ENCODE data around the gene CACNA1B. TPM values are rescaled to one million over a fixed set of nuclear protein-coding genes. Genes with fewer than 3 reads are reported as not detected.

CACNA1B gene
- total and polyA plus RNA-seq, 4 donors, result 0.01 to 0.20 (median 0.09) TPM; not detected in 1

GRCh38 chr9:137902646-137903045 is 25.1 kb downstream of the CACNA1B start:
- WGBS, 2 donors, result 73 to 83% methylated on average over 9 of the region's 9 CpGs
- H3K9ac ChIP-seq (ENCODE audit: insufficient read depth in 1 of 2, low read length in 2 of 2), result no peak overlapping the region
- no peaks in the 10 kb centered on the region for H3K27me3 ChIP-seq (ENCODE audit: control insufficient read depth in 3 of 3, insufficient read depth in 3 of 3, low read length in 2 of 3)
- H3K4me1 ChIP-seq (ENCODE audit: control insufficient read depth in 5 of 5, insufficient read depth in 5 of 5, low read length in 5 of 5), result no peaks in the 10 kb centered on the region
- H3K27ac ChIP-seq (ENCODE audit: low read depth in 1 of 2, low read length in 1 of 2), result no peak overlapping the region
- TF ChIP-seq, protein P1, sequence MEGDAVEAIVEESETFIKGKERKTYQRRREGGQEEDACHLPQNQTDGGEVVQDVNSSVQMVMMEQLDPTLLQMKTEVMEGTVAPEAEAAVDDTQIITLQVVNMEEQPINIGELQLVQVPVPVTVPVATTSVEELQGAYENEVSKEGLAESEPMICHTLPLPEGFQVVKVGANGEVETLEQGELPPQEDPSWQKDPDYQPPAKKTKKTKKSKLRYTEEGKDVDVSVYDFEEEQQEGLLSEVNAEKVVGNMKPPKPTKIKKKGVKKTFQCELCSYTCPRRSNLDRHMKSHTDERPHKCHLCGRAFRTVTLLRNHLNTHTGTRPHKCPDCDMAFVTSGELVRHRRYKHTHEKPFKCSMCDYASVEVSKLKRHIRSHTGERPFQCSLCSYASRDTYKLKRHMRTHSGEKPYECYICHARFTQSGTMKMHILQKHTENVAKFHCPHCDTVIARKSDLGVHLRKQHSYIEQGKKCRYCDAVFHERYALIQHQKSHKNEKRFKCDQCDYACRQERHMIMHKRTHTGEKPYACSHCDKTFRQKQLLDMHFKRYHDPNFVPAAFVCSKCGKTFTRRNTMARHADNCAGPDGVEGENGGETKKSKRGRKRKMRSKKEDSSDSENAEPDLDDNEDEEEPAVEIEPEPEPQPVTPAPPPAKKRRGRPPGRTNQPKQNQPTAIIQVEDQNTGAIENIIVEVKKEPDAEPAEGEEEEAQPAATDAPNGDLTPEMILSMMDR (IDR thresholded peaks at IDR 0.05; ENCODE audit: control extremely low read depth, extremely low read depth), result no peak
- H3K36me3 ChIP-seq (ENCODE audit: control insufficient read depth in 4 of 4, insufficient read depth in 4 of 4, low read length in 4 of 4), result no peaks in the 10 kb centered on the region
- no peak for DNase-seq
- no peak for ATAC-seq (ENCODE audit: insufficient read depth, low FRiP score)
- H3K4me3 ChIP-seq, result no peak overlapping the region
- peaks cover 0 to 5% (median 4%) of the 10 kb centered on the region in 4 donors for H3K9me3 ChIP-seq (ENCODE audit: control insufficient read depth in 4 of 4, insufficient read depth in 3 of 4, low read length in 3 of 4)

DNA sequence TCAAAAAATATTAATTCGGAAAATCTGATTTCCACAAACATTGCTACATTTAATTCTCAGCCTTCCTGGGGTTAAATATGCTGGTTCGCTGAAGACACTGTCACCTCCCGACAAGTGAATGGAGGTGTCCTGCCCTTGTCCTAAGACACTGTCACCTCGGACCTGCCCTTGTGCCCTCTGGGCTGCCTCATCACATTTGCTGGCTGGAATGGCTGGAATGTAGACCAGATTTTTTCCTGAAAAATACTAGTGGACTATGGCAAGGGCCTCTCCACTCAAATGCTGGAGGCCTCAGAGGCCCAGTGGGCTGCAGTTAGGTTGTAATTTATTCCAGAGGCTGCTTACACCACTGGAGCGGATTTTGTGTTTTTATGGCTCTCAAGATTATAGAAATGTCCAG is 28.2 kb downstream of the CACNA1B start:
- DNase-seq (no peak), ATAC-seq (ENCODE audit: insufficient read depth, low FRiP score) (no peak)
- H3K4me3 ChIP-seq, result no peak overlapping the region
- peaks cover 0 to 4% (median 3%) of the 10 kb centered on the region in 4 donors for H3K9me3 ChIP-seq (ENCODE audit: control insufficient read depth in 4 of 4, insufficient read depth in 3 of 4, low read length in 3 of 4)
- no peaks in the 10 kb centered on the region for H3K36me3 ChIP-seq (ENCODE audit: control insufficient read depth in 4 of 4, insufficient read depth in 4 of 4, low read length in 4 of 4)
- H3K27me3 ChIP-seq (ENCODE audit: control insufficient read depth in 3 of 3, insufficient read depth in 3 of 3, low read length in 2 of 3), result no peaks in the 10 kb centered on the region
- no peak overlapping the region for H3K9ac ChIP-seq (ENCODE audit: insufficient read depth in 1 of 2, low read length in 2 of 2)
- no peaks in the 10 kb centered on the region for H3K4me1 ChIP-seq (ENCODE audit: control insufficient read depth in 5 of 5, insufficient read depth in 5 of 5, low read length in 5 of 5)
- TF ChIP-seq, protein P1 (IDR thresholded peaks at IDR 0.05; ENCODE audit: control extremely low read depth, extremely low read depth), result no peak
- 65 to 77% methylated on average over 5 of the region's 5 CpGs for WGBS, 2 donors
- H3K27ac ChIP-seq (ENCODE audit: low read depth in 1 of 2, low read length in 1 of 2), result no peak overlapping the region

GRCh38 chr9:137907776-137908175 is 30.2 kb downstream of the CACNA1B start:
- DNase-seq (no peak), ATAC-seq (ENCODE audit: insufficient read depth, low FRiP score) (no peak)
- 79 to 89% methylated on average over 10 of the region's 10 CpGs for WGBS, 2 donors
- H3K4me3 ChIP-seq, result no peak overlapping the region
- H3K36me3 ChIP-seq (ENCODE audit: control insufficient read depth in 4 of 4, insufficient read depth in 4 of 4, low read length in 4 of 4), result no peaks in the 10 kb centered on the region
- H3K9ac ChIP-seq (ENCODE audit: insufficient read depth in 1 of 2, low read length in 2 of 2), result no peak overlapping the region
- no peaks in the 10 kb centered on the region for H3K9me3 ChIP-seq (ENCODE audit: control insufficient read depth in 4 of 4, insufficient read depth in 3 of 4, low read length in 3 of 4)
- H3K27ac ChIP-seq (ENCODE audit: low read depth in 1 of 2, low read length in 1 of 2), result no peak overlapping the region
- no peaks in the 10 kb centered on the region for H3K27me3 ChIP-seq (ENCODE audit: control insufficient read depth in 3 of 3, insufficient read depth in 3 of 3, low read length in 2 of 3)
- TF ChIP-seq, protein P1 (IDR thresholded peaks at IDR 0.05; ENCODE audit: control extremely low read depth, extremely low read depth), result no peak
- H3K4me1 ChIP-seq (ENCODE audit: control insufficient read depth in 5 of 5, insufficient read depth in 5 of 5, low read length in 5 of 5), result no peaks in the 10 kb centered on the region

DNA sequence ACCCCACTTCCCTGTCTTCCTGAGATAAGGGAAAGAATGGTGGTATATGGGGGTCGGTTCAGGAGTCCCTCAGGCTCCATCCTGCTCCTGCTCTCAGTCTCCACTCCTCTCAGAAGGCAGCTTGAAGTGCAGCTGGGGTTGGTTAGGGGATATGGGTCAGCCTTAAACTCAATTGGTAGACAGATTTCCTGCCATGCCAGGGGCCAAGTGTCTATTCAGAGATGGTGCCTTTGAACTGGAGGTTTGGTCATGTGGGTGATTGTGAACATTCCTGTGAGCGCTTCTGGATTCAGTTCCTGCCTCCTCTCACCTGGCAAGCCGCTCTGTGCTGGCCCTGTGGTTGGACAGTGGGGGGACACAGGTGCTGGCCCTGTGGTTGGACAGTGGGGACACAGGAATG is 35.1 kb downstream of the CACNA1B start:
- TF ChIP-seq, protein P1 (IDR thresholded peaks at IDR 0.05; ENCODE audit: control extremely low read depth, extremely low read depth), result no peak
- 84 to 86% methylated on average over 3 of the region's 3 CpGs for WGBS, 2 donors
- no peak for ATAC-seq (ENCODE audit: insufficient read depth, low FRiP score)

More for the DNA sequence above, 35.1 kb downstream of the CACNA1B start:
- Histone ChIP-seq H3K9me3 (ENCODE audit: control insufficient read depth in 4 of 4, insufficient read depth in 3 of 4, low read length in 3 of 4) (peaks cover 0 to 2% (median 0%) of the 10 kb centered on the region in 4 donors), H3K36me3 (ENCODE audit: control insufficient read depth in 4 of 4, insufficient read depth in 4 of 4, low read length in 4 of 4) (no peaks in the 10 kb centered on the region), H3K27ac (ENCODE audit: low read depth in 1 of 2, low read length in 1 of 2) (no peak overlapping the region), H3K27me3 (ENCODE audit: control insufficient read depth in 3 of 3, insufficient read depth in 3 of 3, low read length in 2 of 3) (no peaks in the 10 kb centered on the region), H3K4me1 (ENCODE audit: control insufficient read depth in 5 of 5, insufficient read depth in 5 of 5, low read length in 5 of 5) (no peaks in the 10 kb centered on the region), H3K9ac (ENCODE audit: insufficient read depth in 1 of 2, low read length in 2 of 2) (no peak overlapping the region), H3K4me3 (no peak overlapping the region)
- no peak for DNase-seq

Measured in lung (tissue), 12 donors.